SK-N-MC (cell line): ENCODE data around the gene KIF18A.

ENCODE experiments used
- EZH2 ChIP-seq: fragments of 200-600 bp; sonication (generic); IDR thresholded peaks from one replicate; pipeline ENCODE4 v1.6.1; 2017; ENCODE audit warnings: antibody characterized with exemption
- FOXP2 ChIP-seq: optimal IDR thresholded peaks from 2 replicates; pipeline ENCODE3; 2011; ENCODE audit warnings: mild to moderate bottlenecking, moderate library complexity; ENCODE audit not compliant: insufficient read depth; ENCODE audit errors: extremely low read length, control extremely low read depth
- POLR2AphosphoS5 ChIP-seq: IDR thresholded peaks from 2 replicates; pipeline ENCODE4 v1.6.1; 2012; ENCODE audit warnings: mild to moderate bottlenecking, low read depth, low read length, borderline replicate concordance

DNA sequence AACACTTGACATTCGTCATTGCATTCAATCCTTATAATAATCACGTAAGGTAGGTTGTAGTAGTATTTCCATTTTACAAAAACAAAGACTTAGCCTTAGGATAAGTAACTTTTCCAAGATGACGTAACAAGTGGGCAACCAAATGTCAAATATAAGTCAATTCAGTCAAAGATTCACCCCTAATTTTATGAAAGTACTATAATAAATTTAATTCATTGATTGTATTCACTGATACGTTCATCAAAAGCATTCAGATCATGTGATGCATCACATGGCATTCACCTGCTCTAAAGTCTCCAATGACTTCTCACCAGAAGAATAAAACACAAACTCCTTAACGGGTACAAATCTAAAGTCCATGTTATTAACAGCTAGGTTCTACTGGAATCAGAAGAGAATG lies 2.1 kb downstream of the KIF18A start:
- TF ChIP-seq EZH2 = no peak
- no peak for TF ChIP-seq POLR2AphosphoS5
- TF ChIP-seq FOXP2 = no peak
